Suppressor macrophage (primary cell): Measurements from ENCODE around the gene SESTD1.
A peak's percentile ranks its signal among the peaks of the same experiment; 100 is the strongest.

ENCODE experiments used
- DNase-seq, 4 experiments: peaks; one replicate each; pipeline ENCODE4 v3.0.0-alpha.2; 2020 to 2022

Gene SESTD1

GRCh38 chr2:179184610-179185009 is 80.0 kb downstream of the SESTD1 start:
- no peak for DNase-seq

GRCh38 chr2:179181002-179181401 is 83.6 kb downstream of the SESTD1 start:
- no peak for DNase-seq

GRCh38 chr2:179180242-179180641 is 84.4 kb downstream of the SESTD1 start:
- no peak for DNase-seq

- DNase-seq, result no peak
These were observed 84.9 kb downstream of the SESTD1 start for GRCh38 chr2:179179719-179180118.

- no peak for DNase-seq
These were observed 86.9 kb downstream of the SESTD1 start for GRCh38 chr2:179177694-179178093.

GRCh38 chr2:179174240-179174639 is 90.4 kb downstream of the SESTD1 start:
- no peak for DNase-seq

- no peak for DNase-seq
These were observed 91.7 kb downstream of the SESTD1 start for GRCh38 chr2:179172894-179173293.

GRCh38 chr2:179171371-179171770 is 93.3 kb downstream of the SESTD1 start:
- DNase-seq, result no peak

GRCh38 chr2:179170901-179171300 is 93.7 kb downstream of the SESTD1 start:
- DNase-seq, result peak; percentile 5 to 61 (median 40)

GRCh38 chr2:179165356-179166000 is 99.2 kb downstream of the SESTD1 start:
- no peak for DNase-seq

GRCh38 chr2:179141206-179141605 is 123.4 kb downstream of the SESTD1 start:
- DNase-seq, result no peak

- DNase-seq, result no peak
These were observed 124.1 kb downstream of the SESTD1 start for GRCh38 chr2:179140571-179140970.

GRCh38 chr2:179139506-179139905 is 125.1 kb downstream of the SESTD1 start:
- DNase-seq, result no peak

- DNase-seq, result no peak
These were observed 127.4 kb downstream of the SESTD1 start for GRCh38 chr2:179137200-179137759.

GRCh38 chr2:179133016-179133415 is 131.6 kb downstream of the SESTD1 start:
- no peak for DNase-seq

- DNase-seq, result no peak
These were observed 132.6 kb downstream of the SESTD1 start for GRCh38 chr2:179132076-179132475.

GRCh38 chr2:179130560-179130959 is 134.1 kb downstream of the SESTD1 start:
- DNase-seq, result no peak

GRCh38 chr2:179129574-179130238 is 134.9 kb downstream of the SESTD1 start:
- peak in 3 of 4 experiments; percentile 5 to 40 (median 11) for DNase-seq

GRCh38 chr2:179125404-179125803 is 139.2 kb downstream of the SESTD1 start:
- no peak for DNase-seq

GRCh38 chr2:179124282-179124681 is 140.3 kb downstream of the SESTD1 start:
- DNase-seq, result no peak

GRCh38 chr2:179123272-179123662 is 141.4 kb downstream of the SESTD1 start:
- no peak for DNase-seq

- DNase-seq, result no peak
These were observed 156.9 kb downstream of the SESTD1 start for GRCh38 chr2:179107737-179108136.

GRCh38 chr2:179106676-179107428 is 157.8 kb downstream of the SESTD1 start:
- DNase-seq, result peak; percentile 64 to 85 (median 80)

- no peak for DNase-seq
These were observed 158.3 kb downstream of the SESTD1 start for GRCh38 chr2:179106342-179106675.
